HL-60/S4 treated with retinoic acid at 250 ng/mL for 4 days and 3 days (cell line): ENCODE measurements around the gene CNTNAP2.
"Not testable (repeated sequence)": the region's sequence is repeated elsewhere in the genome, so short reads cannot be mapped to it uniquely, and the experiment has no call there.

Experiments
- in situ Hi-C: fragments of 300-500 bp; cut with MboI; formaldehyde crosslinking; loops from 2 replicates; pipeline ENCODE4 v1.7.0; 2022; ENCODE audit warnings: low sequenced_read_pairs

The CNTNAP2 gene

GRCh38 chr7:147069771-147070170 is 953.2 kb downstream of the CNTNAP2 start:
- in situ Hi-C loops: no loop called here

DNA sequence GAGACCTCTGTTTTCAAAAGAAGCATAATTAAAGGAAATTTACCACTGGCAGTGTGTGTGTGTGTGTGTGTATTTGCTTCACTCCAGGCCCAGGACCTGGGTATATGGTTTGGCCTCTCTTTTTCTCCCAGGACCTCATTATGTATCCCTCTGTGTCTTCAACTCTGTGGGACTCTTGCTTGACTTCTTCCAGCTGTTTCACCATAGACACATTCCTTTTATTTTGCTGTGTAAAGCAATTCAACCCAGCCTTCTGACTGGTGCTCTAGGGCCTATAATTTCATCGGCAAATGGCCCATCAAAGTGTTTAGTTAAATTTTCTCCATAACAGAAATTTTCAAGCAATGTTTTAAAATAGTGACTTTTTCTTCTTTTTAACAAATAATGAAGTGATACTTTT is 954.3 kb downstream of the CNTNAP2 start:
- in situ Hi-C loops: no loop called here

DNA sequence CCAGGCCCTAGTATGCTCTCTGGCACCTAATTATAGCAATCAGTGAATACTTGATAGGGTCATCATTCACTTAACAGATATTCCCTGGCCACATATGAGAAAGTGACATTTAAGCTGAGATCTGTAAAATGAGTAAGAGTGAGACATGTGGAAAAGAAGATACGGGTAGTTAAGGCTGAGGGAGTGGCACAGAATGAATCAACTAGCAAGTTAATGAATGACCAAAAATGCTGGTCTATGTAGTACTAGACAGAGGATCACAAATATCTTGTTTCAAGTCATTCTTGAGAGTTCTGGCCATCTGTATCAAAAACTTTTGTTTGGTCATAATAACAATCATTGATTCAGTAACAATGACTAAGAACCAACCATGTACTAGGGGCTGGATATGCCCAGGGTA is 954.9 kb downstream of the CNTNAP2 start:
- in situ Hi-C loops: no loop called here

DNA sequence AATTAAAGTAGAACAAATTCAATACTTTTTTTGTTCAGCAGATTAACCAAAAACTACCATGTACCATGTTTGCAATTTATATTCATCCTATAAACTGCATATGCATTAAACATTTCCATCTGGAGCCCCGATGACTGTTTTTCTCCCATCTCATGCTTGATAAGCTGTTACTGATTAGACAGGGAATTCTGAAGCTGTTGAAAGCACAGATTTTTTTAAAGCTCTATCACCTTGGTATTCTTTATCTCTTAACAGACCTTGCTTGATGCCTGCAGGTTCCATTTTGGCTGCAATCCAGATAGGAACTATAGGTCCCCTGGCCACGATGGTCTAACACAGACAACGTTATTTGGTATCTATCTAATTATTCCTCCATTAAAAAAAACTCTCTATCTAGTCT is 961.7 kb downstream of the CNTNAP2 start:
- in situ Hi-C loops: no loop called here

GRCh38 chr7:147079083-147079482 is 962.5 kb downstream of the CNTNAP2 start:
- in situ Hi-C loops: no loop called here

- in situ Hi-C loops: no loop called here
Measured at GRCh38 chr7:147079921-147080420, 963.4 kb downstream of the CNTNAP2 start.

- in situ Hi-C loops: no loop called here
Measured at GRCh38 chr7:147081117-147081516, 964.5 kb downstream of the CNTNAP2 start.

DNA sequence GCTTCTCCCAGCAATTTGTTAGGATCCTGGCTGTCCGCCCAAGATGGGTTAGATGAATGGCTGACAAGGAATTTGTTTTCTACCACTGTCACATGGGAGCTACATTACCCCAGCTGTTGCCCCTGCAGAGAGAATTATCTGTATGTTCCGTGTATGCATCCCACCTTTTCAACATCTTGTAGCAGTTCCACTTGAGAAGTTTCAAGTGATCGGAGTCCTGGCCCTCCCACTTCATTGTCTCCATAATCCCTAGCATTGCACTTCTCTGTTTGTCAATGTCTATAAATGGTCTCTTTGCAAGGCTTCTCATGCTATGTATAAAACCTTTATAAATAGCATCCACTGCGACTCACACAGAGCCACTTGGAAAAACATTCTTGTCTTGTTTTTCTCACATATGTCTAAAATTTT is 972.5 kb downstream of the CNTNAP2 start:
- in situ Hi-C loops: no loop called here

GRCh38 chr7:147089608-147090007 is 973.0 kb downstream of the CNTNAP2 start:
- in situ Hi-C loops: no loop called here

GRCh38 chr7:147096629-147097028 is 980.0 kb downstream of the CNTNAP2 start:
- in situ Hi-C loops: no loop called here

DNA sequence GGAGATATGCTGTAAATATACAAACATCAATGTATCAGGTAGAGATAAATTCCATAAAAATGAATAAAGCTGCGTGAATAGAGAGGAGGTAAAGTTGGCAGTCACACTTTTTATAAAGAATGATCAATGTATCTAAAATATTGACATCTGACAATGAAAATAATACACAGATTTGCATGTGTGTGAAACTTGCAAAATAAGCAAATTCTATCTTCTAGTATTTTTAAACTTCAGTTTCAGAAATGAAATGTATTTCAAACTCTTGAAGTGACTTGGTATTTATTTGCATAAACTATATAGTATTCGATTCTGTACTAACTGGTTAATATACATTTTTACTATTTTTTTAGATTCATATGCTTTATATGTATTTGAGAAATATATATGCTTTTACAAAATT is 986.6 kb downstream of the CNTNAP2 start:
- in situ Hi-C loops: no loop called here

DNA sequence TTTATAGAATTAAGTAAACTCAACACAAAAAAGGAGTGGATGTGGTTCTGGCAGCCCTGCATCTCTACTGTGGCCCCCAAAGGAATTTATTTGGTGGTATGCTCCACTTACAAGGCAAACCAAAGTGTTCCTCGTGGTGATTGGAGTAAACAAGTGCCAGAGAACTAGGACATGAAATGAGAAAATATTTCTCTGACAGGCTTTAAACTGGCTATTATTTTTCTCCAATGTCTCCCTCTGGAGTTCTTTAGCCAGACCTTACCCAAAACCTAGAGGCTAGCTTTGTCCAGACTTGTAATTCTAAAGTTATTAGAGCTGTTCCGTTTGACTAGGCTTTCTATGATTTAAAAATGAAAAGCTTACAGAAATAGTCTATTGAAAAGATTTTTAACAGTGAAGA is 990.1 kb downstream of the CNTNAP2 start:
- in situ Hi-C loops: no loop called here

DNA sequence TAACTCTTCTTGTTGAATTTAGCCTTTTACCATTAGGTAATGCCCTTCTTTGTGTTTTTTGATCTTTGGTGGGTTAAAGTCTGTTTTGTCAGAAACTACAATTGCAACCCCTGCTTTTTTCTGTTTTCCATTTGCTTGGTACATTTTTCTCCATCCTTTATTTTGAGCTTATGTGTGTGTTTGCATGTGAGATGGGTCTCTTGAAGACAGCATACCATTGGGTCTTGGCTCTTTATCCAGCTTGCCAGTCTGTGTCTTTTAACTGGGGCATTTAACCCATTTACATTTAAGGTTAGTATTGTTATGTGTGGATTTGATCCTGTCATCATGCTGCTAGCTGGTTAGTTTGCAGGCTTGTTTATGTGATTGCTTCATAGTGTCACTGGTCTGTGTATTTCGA is 997.9 kb downstream of the CNTNAP2 start:
- in situ Hi-C loops: not testable (repeated sequence)

GRCh38 chr7:147136352-147136751 is 1019.8 kb downstream of the CNTNAP2 start:
- in situ Hi-C loops: no loop called here

DNA sequence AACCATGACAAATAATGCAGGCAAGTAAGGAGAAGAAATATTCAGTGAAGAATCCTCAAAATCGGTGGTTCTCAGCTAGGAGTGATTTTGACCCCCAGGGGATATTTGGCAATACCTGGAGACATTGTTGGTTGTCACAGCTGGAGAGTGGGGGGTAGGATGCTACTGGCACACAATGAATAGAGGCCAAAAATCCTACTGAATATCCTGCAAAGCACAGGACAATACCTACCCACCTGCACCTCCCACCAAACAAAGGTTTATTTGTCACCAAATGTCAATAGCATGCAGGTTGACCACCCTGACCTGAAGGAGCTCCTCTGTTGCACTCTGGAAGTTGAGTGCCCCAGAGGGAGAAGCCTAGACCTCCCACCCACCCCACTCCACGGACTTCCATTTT is 1028.6 kb downstream of the CNTNAP2 start:
- in situ Hi-C loops: no loop called here

DNA sequence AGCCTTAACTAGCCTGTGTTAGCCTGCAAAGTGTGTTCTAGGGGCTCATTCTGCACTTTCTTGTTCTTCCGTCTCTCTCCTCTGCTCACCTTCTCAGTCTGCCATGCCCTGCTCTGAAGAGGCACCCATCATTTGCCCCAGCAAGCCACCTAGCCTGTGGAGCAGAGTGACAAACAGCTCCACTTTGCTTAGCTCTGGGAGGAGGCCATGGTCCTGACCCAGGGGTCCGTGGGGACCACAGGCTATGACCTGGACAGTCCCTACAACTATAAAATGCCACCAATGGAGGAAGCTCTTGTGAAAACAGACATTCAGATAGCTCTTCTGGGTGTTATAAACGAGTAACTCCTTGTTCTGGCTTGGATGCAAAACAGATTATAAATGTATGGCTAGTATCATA is 1029.6 kb downstream of the CNTNAP2 start:
- in situ Hi-C loops: no loop called here

- in situ Hi-C loops: no loop called here
Measured at GRCh38 chr7:147151661-147152060, 1035.1 kb downstream of the CNTNAP2 start.

DNA sequence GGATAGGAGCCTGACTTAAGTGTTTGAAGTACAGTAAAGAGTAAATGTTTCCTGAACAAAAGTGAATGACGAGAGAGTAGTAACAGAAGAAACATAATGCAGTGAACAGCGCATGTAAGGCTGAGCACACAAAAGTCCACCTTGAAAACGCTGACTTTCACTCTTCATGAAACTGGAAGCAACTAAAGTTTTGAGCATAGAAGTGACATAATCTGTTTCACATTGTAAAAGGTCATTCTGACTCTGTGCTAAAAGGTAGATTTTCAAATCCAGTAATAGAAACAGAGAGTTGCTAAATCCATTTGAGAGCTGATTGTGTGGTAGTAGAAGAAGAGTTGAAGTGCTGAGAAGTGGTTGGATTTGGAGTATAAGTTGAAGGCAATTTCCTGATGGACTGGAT is 1037.0 kb downstream of the CNTNAP2 start:
- in situ Hi-C loops: no loop called here

DNA sequence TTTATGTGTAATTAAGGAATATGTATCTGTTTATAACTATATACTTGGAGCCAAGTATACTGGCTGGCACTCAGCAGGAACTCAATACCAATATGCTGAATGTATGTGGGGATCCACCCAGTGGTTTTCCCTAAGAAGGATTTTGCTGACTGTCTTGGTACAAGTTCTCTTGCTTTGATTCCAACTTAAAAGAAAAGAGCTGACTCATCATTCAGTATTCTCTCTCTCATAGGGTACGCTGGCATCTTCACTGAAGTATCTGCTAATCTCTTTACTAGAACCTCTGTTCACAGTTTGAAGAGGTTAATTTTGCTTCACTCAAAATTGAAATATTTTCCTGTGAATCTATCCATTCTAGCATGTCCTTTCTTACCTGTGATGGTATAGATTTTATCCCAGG is 1044.8 kb downstream of the CNTNAP2 start:
- in situ Hi-C loops: no loop called here

DNA sequence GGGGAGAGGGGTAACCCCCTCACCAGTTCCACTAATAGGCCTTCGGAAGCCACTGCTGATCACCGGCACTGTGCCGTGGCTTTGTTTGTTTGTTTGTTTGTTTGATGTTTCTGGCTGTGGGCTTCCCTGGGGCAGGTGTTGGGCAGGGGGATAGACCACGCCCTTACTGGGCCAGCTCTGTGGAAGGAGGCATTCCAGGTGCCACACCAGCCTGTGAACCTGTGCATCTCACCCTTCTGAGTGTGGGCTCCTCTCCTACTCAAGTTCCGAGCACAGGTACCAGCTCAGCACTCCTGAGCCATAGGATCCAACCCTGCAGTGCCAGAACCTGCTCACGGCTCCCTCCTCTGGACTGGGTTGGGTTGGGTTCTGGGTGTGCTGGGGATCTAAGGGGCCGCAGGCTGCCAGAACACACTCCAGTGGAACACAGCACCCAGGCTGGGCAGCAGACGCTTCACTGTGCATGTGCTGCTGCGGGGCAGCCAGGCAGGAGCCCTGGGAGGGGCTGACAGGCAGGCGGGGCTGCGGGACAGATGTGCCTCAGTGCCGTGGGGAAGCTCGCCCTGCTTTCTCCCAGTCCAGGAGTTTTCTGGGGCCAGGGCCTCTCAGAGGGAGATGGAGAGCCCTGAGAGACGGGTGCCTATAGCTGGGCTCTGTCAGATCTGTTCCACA is 1053.9 kb downstream of the CNTNAP2 start:
- in situ Hi-C loops: no loop called here

- in situ Hi-C loops: no loop called here
Measured at GRCh38 chr7:147171013-147171391, 1054.4 kb downstream of the CNTNAP2 start.

- in situ Hi-C loops: no loop called here
Measured at GRCh38 chr7:147173883-147174282, 1057.3 kb downstream of the CNTNAP2 start.

- in situ Hi-C loops: no loop called here
Measured at GRCh38 chr7:147182874-147183273, 1066.3 kb downstream of the CNTNAP2 start.
